DOHH2 (cell line): ENCODE results near the gene CHRM5.

Source experiments
- EZH2phosphoT487 ChIP-seq: fragments of 200-600 bp; sonication (generic); IDR thresholded peaks from 2 replicates; pipeline ENCODE4 v1.6.1; 2017; ENCODE audit warnings: borderline replicate concordance, mild to moderate bottlenecking, antibody characterized with exemption, low read length, moderate library complexity, mixed read lengths
- TF ChIP-seq, protein P1 (sequence below): fragments of 200-600 bp; sonication (generic); IDR thresholded peaks from one replicate; pipeline ENCODE4 v1.5.1; 2014; ENCODE audit warnings: antibody characterized with exemption, mild to moderate bottlenecking, low read depth, low read length; ENCODE audit not compliant: poor library complexity, severe bottlenecking

GRCh38 chr15:34106423-34106822, 138.1 kb downstream of the CHRM5 start:
- TF ChIP-seq, protein P1, sequence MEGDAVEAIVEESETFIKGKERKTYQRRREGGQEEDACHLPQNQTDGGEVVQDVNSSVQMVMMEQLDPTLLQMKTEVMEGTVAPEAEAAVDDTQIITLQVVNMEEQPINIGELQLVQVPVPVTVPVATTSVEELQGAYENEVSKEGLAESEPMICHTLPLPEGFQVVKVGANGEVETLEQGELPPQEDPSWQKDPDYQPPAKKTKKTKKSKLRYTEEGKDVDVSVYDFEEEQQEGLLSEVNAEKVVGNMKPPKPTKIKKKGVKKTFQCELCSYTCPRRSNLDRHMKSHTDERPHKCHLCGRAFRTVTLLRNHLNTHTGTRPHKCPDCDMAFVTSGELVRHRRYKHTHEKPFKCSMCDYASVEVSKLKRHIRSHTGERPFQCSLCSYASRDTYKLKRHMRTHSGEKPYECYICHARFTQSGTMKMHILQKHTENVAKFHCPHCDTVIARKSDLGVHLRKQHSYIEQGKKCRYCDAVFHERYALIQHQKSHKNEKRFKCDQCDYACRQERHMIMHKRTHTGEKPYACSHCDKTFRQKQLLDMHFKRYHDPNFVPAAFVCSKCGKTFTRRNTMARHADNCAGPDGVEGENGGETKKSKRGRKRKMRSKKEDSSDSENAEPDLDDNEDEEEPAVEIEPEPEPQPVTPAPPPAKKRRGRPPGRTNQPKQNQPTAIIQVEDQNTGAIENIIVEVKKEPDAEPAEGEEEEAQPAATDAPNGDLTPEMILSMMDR: no peak
- TF ChIP-seq EZH2phosphoT487: no peak
